ENCODE measurements around the gene RFX3. TPM values are rescaled to one million over a fixed set of nuclear protein-coding genes. Genes with fewer than 3 reads are reported as not detected.

The RFX3 gene
- total RNA-seq, 1 experiment from 2014 or later = 9.9 TPM

DNA sequence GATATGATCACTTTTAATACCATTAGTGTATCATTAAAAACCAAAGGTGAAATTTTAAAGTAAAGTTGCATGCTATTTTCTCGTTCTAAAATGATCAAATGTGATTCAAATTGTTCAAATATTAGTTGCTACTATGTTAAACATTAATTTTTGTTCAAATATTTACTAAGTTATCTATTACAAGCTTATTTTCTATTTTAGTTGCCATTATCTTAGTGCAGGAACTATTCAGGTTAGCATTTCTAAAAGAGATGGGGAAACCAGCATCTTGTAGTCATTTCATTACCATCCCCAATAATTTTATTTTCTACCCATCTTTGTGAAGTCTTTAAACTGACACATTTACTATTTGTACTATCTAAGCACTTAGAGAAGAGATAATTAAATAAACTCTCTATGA, 166.0 kb downstream of the RFX3 start:
- no peak overlapping the region for H4K5ac ChIP-seq (ENCODE audit: insufficient read length, low read depth, low read length)
- no peaks in the 10 kb centered on the region for H3K9me3 ChIP-seq (ENCODE audit: control insufficient read depth, low read depth, low read length)
- H4K91ac ChIP-seq (ENCODE audit: insufficient read length, low read depth, low read length) = no peak overlapping the region
- no peaks in the 10 kb centered on the region for H3K79me1 ChIP-seq (ENCODE audit: insufficient read depth, low read depth, low read length, poor library complexity, severe bottlenecking)
- H3K4me1 ChIP-seq (ENCODE audit: insufficient read depth, low read length) = no peaks in the 10 kb centered on the region; the same call in 1 of the 2 replicates
- H3K4me2 ChIP-seq (ENCODE audit: insufficient read depth, insufficient read length, low read length) = no peak overlapping the region
- H2BK5ac ChIP-seq (ENCODE audit: insufficient read length, low read length) = no peak overlapping the region
- H3K27me3 Mint-ChIP-seq (ENCODE audit: low read depth) = no peaks in the 10 kb centered on the region
- WGBS (ENCODE audit: extremely low coverage, insufficient read length, low lambda C conversion rate) = no CpG with 5 or more reads among the region's 1 CpG
- no peak overlapping the region for H2BK20ac ChIP-seq (ENCODE audit: low read depth, low read length, poor library complexity, severe bottlenecking)
- peaks cover 0 to 2% (median 0%) of the 10 kb centered on the region in 3 experiments; a peak in 1 of 7 replicates for H3K36me3 Mint-ChIP-seq (ENCODE audit: insufficient read depth in 1 of 3, low read depth in 3 of 3)
- H3K27ac Mint-ChIP-seq = no peak overlapping the region
- H4K8ac ChIP-seq (replicated peaks; ENCODE audit: insufficient read length, low read depth, low read length) = no peak overlapping the region
- H3K18ac ChIP-seq (ENCODE audit: insufficient read length, low read depth, low read length) = no peak overlapping the region
- no peak overlapping the region for H3K9ac ChIP-seq (ENCODE audit: extremely low read depth, insufficient read length, low read length)
- no peaks in the 10 kb centered on the region for H3K27me3 ChIP-seq (ENCODE audit: insufficient read depth, low read length)
- no peak overlapping the region for H3K56ac ChIP-seq (ENCODE audit: insufficient read length, low read depth, low read length)
- H2BK12ac ChIP-seq (ENCODE audit: insufficient read length, low read depth, low read length) = no peak overlapping the region
- H3K4me1 Mint-ChIP-seq = peaks cover 25 to 26% of the 10 kb centered on the region in 2 experiments
- H3K4ac ChIP-seq (ENCODE audit: low read depth, low read length) = no peak overlapping the region
- no peaks in the 10 kb centered on the region for H3K9me3 Mint-ChIP-seq
- H3K79me2 ChIP-seq (ENCODE audit: insufficient read depth, low read length) = no peaks in the 10 kb centered on the region
- H3T11ph ChIP-seq (ENCODE audit: low read length) = no peak overlapping the region
- no peak overlapping the region for H3K4me3 Mint-ChIP-seq
- no peak overlapping the region for H2AFZ ChIP-seq (ENCODE audit: low read length)
- TF ChIP-seq, protein P1, sequence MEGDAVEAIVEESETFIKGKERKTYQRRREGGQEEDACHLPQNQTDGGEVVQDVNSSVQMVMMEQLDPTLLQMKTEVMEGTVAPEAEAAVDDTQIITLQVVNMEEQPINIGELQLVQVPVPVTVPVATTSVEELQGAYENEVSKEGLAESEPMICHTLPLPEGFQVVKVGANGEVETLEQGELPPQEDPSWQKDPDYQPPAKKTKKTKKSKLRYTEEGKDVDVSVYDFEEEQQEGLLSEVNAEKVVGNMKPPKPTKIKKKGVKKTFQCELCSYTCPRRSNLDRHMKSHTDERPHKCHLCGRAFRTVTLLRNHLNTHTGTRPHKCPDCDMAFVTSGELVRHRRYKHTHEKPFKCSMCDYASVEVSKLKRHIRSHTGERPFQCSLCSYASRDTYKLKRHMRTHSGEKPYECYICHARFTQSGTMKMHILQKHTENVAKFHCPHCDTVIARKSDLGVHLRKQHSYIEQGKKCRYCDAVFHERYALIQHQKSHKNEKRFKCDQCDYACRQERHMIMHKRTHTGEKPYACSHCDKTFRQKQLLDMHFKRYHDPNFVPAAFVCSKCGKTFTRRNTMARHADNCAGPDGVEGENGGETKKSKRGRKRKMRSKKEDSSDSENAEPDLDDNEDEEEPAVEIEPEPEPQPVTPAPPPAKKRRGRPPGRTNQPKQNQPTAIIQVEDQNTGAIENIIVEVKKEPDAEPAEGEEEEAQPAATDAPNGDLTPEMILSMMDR (conservative IDR thresholded peaks at IDR 0.05) = no peak
- no peak overlapping the region for H2BK120ac ChIP-seq (ENCODE audit: low read depth, low read length, poor library complexity, severe bottlenecking)
- H4K20me1 ChIP-seq (ENCODE audit: control insufficient read depth, insufficient read depth, insufficient read length) = no peaks in the 10 kb centered on the region
- H3K23me2 ChIP-seq (ENCODE audit: insufficient read length, low read depth, low read length, poor library complexity, severe bottlenecking) = no peaks in the 10 kb centered on the region
- H3K23ac ChIP-seq (ENCODE audit: insufficient read length, low read depth, low read length) = no peak overlapping the region
- no peak overlapping the region for H3K14ac ChIP-seq (ENCODE audit: insufficient read depth, low read length)
- no peak overlapping the region for H3K27ac ChIP-seq (ENCODE audit: insufficient read length, low read depth, low read length)
- DNase-seq = no peak
- no peak overlapping the region for H2BK15ac ChIP-seq (ENCODE audit: low read depth, low read length)
- H2AK5ac ChIP-seq (ENCODE audit: insufficient read length, low read length) = no peak overlapping the region

Measured in H9 (cell line).